Uterus (tissue), 2 donors: Measurements from ENCODE around the gene ARHGEF28.

Experiments used
- POLR2A ChIP-seq, 2 donors: fragments of 450-650 bp; IDR thresholded peaks; one replicate each; pipeline ENCODE4 v1.6.1; 2016; ENCODE audit warnings: antibody characterized with exemption in 2 of 2, mild to moderate bottlenecking in 1 of 2, moderate library complexity in 1 of 2
- TF ChIP-seq, protein P1 (sequence below), 4 experiments: fragments of 200-600 bp in 2 of 4; fragments of 450-650 bp in 2 of 4; sonication (generic) in 2 of 4; IDR thresholded peaks; one replicate each; pipeline ENCODE4 v1.5.1; 2016 to 2019; ENCODE audit warnings: antibody characterized with exemption in 4 of 4, mild to moderate bottlenecking in 2 of 4, moderate library complexity in 1 of 4

DNA sequence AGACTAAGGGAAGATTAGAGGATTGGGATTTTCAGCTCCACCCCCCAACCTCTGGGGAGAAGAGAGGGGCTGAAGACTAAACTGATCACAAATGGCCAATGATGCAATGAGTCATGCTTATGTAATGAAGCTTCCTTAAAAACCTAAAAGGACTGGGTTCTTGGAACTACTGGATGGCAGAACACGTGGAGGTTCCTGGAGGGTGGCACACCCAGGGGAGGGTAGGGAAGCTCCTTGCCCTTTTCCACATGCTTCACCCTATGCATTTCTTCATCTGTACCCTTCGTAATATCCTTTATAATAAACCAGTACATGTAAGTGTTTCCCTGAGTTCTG, 48.6 kb downstream of the ARHGEF28 start:
- TF ChIP-seq, protein P1, sequence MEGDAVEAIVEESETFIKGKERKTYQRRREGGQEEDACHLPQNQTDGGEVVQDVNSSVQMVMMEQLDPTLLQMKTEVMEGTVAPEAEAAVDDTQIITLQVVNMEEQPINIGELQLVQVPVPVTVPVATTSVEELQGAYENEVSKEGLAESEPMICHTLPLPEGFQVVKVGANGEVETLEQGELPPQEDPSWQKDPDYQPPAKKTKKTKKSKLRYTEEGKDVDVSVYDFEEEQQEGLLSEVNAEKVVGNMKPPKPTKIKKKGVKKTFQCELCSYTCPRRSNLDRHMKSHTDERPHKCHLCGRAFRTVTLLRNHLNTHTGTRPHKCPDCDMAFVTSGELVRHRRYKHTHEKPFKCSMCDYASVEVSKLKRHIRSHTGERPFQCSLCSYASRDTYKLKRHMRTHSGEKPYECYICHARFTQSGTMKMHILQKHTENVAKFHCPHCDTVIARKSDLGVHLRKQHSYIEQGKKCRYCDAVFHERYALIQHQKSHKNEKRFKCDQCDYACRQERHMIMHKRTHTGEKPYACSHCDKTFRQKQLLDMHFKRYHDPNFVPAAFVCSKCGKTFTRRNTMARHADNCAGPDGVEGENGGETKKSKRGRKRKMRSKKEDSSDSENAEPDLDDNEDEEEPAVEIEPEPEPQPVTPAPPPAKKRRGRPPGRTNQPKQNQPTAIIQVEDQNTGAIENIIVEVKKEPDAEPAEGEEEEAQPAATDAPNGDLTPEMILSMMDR (IDR thresholded peaks at IDR 0.05): no peak
- no peak for TF ChIP-seq POLR2A (IDR thresholded peaks at IDR 0.05)
